Retinal pigment epithelial cell (primary cell): ENCODE results near the gene TFEC.

Experiments used
- DNase-seq: peaks from one replicate; pipeline ENCODE4 v3.0.0-alpha.2; 2010; ENCODE audit warnings: low read depth
- H3K4me3 ChIP-seq: 2 replicates; pipeline ENCODE4 v1.5.1; 2011; ENCODE audit warnings: mild to moderate bottlenecking, low read length, control low read depth, moderate library complexity
- CTCF ChIP-seq: conservative IDR thresholded peaks from 2 replicates; pipeline ENCODE4 v1.5.1; 2011; ENCODE audit warnings: low read depth, low read length, control low read depth, inconsistent platforms

The TFEC gene

GRCh38 chr7:115910541-115911164, 119.9 kb downstream of the TFEC start:
- DNase-seq: peak; percentile 36
- TF ChIP-seq CTCF: peak; percentile 67
- no peak overlapping the region for H3K4me3 ChIP-seq

GRCh38 chr7:115906731-115907130, 123.8 kb downstream of the TFEC start:
- H3K4me3 ChIP-seq: no peak overlapping the region
- no peak for TF ChIP-seq CTCF
- DNase-seq: no peak

GRCh38 chr7:115889669-115889984, 140.9 kb downstream of the TFEC start:
- DNase-seq: no peak
- H3K4me3 ChIP-seq: no peak overlapping the region
- TF ChIP-seq CTCF: no peak

GRCh38 chr7:115888981-115889668, 141.4 kb downstream of the TFEC start:
- DNase-seq: no peak
- no peak for TF ChIP-seq CTCF
- H3K4me3 ChIP-seq: no peak overlapping the region

GRCh38 chr7:115885550-115885949, 145.0 kb downstream of the TFEC start:
- no peak for DNase-seq
- TF ChIP-seq CTCF: no peak

More at GRCh38 chr7:115885550-115885949, 145.0 kb downstream of the TFEC start:
- no peak overlapping the region for H3K4me3 ChIP-seq
